D721Med (cell line): ENCODE data around the gene DRD4.

ENCODE experiments used
- DNase-seq: peaks from one replicate; pipeline ENCODE4 v3.0.0; 2011; ENCODE audit warnings: low spot score; ENCODE audit not compliant: insufficient read length
- FAIRE-seq: peaks from 2 replicates; lab custom pipeline; 2011; peaks lifted over from hg19 to GRCh38; lab: Jason Lieb, UNC
- TF ChIP-seq, protein P1 (sequence below): IDR thresholded peaks from 2 replicates; pipeline ENCODE4 v1.5.1; 2012; ENCODE audit warnings: mild to moderate bottlenecking, control low read depth; ENCODE audit not compliant: insufficient read depth; ENCODE audit errors: missing control alignments

The DRD4 gene

DNA sequence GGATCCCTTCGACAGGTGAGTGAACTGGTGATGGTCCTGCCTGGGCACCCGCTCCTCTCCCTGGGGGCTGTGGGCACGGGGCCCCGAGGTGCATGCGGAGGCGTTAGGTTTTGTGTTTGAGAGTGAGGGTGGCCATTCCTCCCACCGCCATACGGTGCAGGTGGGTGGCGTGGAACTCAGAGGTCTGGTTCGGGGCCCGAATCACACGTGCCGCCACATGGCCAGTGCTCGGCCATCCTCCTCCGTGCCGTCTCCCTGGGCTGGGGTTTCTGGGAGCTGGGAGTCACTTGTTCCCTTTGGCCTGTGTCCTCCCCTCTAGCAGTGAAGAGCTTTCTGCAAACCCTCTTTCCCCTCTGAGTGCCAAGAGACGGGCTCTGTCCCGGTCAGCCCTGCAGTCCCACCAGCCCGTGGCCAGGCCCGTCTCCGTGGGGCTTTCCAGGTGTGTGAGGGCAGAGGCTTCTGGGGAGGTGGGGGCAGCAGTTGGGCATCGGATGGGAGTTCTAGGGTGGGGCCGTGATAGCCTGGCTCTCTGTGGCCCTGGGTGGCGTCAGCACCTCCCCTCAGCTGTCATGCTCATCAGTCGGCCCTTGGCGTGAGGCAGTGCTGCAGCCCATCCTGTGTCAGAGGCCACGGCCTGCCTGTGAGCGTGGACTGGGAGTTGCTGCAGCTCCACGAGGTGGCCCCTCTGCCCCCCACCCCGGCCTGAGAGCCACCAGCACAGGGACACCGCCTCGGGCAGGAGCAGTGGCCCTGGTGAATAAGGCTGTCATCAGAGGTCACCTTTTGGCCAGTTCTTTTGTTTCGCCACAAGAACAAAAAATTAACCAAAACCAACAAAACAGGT is 31.6 kb upstream of the DRD4 start:
- DNase-seq (no peak), FAIRE-seq (no peak)
- TF ChIP-seq, protein P1, sequence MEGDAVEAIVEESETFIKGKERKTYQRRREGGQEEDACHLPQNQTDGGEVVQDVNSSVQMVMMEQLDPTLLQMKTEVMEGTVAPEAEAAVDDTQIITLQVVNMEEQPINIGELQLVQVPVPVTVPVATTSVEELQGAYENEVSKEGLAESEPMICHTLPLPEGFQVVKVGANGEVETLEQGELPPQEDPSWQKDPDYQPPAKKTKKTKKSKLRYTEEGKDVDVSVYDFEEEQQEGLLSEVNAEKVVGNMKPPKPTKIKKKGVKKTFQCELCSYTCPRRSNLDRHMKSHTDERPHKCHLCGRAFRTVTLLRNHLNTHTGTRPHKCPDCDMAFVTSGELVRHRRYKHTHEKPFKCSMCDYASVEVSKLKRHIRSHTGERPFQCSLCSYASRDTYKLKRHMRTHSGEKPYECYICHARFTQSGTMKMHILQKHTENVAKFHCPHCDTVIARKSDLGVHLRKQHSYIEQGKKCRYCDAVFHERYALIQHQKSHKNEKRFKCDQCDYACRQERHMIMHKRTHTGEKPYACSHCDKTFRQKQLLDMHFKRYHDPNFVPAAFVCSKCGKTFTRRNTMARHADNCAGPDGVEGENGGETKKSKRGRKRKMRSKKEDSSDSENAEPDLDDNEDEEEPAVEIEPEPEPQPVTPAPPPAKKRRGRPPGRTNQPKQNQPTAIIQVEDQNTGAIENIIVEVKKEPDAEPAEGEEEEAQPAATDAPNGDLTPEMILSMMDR = no peak

DNA sequence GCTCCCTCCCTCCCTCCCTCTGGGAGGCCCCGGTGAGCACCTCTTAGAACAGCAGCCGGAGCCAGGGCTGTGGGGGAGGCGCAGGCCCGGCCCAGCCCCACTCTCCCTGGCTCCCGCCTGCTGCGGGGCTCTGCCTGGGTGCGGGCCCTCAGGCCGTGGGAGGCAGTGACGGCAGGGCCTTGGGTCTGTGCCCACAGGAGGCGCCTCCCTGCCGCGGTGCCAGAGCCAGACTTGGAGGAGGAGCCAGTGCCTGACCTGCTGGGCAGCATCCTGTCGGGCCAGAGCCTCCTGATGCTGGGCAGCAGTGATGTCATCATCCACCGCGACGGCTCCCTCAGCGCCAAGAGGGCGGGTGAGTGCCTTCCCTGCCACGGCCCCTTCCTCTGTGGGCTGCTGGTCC is 30.8 kb upstream of the DRD4 start:
- TF ChIP-seq, protein P1 = no peak
- DNase-seq = no peak
- FAIRE-seq = no peak

DNA sequence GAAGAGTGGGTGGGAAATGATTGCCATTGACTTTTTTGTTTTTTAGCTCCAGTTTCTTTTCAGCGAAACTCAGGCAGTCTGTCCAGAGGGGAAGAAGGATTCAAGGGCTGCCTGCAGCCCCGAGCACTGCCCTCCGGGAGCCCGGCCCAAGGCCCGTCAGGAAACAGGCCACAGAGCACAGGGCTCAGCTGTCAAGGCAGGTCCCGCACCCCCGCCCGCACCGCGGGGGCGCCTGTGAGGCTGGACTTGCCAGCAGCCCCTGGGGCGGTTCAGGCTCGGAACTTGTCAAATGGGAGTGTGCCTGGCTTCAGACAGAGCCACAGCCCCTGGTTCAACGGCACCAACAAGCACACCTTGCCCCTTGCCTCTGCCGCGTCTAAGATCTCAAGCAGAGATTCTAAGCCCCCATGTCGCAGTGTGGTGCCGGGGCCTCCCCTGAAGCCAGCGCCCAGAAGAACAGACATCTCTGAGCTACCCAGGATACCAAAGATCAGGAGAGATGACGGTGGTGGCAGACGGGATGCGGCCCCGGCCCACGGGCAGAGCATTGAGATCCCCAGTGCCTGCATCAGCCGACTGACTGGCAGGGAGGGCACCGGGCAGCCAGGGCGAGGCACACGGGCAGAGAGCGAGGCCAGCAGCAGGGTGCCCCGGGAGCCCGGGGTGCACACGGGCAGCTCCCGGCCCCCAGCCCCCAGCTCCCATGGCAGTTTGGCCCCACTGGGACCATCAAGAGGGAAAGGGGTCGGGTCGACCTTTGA is 29.9 kb upstream of the DRD4 start:
- FAIRE-seq (no peak), DNase-seq (no peak)
- TF ChIP-seq, protein P1 = no peak

DNA sequence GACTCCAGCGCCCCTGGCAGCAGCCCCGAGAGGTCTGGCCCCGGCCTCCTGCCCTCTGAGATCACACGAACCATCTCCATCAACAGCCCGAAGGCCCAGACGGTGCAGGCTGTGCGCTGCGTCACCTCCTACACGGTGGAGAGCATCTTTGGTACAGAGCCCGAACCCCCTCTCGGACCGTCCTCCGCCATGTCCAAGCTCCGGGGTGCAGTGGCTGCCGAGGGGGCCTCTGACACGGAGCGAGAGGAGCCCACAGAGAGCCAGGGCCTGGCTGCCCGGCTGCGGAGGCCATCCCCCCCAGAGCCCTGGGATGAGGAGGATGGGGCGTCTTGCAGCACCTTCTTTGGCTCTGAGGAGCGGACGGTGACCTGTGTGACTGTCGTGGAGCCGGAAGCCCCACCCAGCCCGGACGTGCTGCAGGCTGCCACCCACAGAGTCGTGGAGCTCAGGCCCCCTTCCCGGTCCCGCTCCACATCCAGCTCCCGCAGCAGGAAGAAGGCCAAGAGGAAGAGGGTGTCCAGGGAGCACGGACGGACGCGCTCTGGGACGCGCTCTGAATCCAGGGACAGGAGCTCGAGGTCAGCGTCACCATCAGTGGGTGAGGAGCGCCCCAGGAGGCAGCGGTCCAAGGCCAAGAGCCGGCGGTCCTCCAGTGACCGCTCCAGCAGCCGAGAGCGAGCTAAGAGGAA is 29.0 kb upstream of the DRD4 start:
- TF ChIP-seq, protein P1 = no peak
- FAIRE-seq (no peak), DNase-seq (no peak)

DNA sequence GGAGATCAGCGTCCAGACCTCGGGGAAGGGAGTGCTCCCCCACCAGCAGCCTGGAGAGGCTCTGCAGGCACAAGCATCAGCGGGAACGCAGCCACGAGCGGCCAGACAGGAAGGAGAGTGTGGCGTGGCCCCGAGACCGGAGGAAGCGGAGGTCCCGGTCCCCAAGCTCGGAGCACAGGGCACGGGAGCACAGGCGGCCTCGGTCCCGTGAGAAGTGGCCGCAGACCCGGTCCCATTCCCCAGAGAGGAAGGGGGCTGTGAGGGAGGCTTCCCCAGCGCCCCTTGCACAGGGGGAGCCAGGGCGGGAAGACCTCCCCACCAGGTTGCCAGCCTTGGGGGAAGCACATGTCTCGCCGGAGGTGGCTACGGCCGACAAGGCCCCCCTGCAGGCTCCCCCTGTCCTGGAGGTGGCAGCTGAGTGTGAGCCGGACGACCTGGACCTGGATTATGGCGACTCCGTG is 28.2 kb upstream of the DRD4 start:
- TF ChIP-seq, protein P1 = no peak
- no peak for DNase-seq
- no peak for FAIRE-seq

DNA sequence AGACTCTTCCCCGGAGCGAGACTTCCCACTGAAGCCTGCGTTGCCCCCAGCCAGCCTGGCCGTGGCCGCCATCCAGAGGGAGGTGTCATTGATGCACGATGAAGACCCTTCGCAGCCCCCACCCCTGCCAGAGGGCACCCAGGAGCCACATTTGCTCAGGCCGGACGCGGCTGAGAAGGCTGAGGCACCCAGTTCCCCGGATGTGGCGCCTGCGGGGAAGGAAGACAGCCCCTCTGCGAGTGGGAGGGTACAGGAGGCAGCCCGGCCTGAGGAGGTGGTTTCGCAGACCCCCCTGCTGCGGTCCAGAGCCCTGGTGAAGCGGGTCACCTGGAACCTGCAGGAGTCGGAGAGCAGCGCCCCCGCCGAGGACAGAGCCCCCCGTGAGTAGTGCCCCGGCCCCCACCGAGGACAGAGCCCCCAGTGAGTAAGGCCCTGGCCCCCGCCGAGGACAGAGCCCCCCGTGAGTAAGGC is 27.7 kb upstream of the DRD4 start:
- TF ChIP-seq, protein P1 = no peak
- no peak for FAIRE-seq
- DNase-seq = no peak
